Uterus (tissue), 2 donors: Measurements from ENCODE around the gene BCR.

Source experiments
- CTCF ChIP-seq, 4 experiments: fragments of 200-600 bp in 2 of 4; fragments of 450-650 bp in 2 of 4; sonication (generic) in 2 of 4; IDR thresholded peaks; one replicate each; pipeline ENCODE4 v1.5.1; 2016 to 2019; ENCODE audit warnings: antibody characterized with exemption in 4 of 4, mild to moderate bottlenecking in 2 of 4, moderate library complexity in 1 of 4
- POLR2A ChIP-seq, 2 donors: fragments of 450-650 bp; IDR thresholded peaks; one replicate each; pipeline ENCODE4 v1.6.1; 2016; ENCODE audit warnings: antibody characterized with exemption in 2 of 2, mild to moderate bottlenecking in 1 of 2, moderate library complexity in 1 of 2

GRCh38 chr22:23353696-23354095, 173.4 kb downstream of the BCR start:
- TF ChIP-seq CTCF (IDR thresholded peaks at IDR 0.05), result no peak
- no peak for TF ChIP-seq POLR2A (IDR thresholded peaks at IDR 0.05)
